ENCODE measurements around the gene OR56B4.
"Not testable (repeated sequence)": the region's sequence is repeated elsewhere in the genome, so short reads cannot be mapped to it uniquely, and the experiment has no call there.

The OR56B4 gene, protein sequence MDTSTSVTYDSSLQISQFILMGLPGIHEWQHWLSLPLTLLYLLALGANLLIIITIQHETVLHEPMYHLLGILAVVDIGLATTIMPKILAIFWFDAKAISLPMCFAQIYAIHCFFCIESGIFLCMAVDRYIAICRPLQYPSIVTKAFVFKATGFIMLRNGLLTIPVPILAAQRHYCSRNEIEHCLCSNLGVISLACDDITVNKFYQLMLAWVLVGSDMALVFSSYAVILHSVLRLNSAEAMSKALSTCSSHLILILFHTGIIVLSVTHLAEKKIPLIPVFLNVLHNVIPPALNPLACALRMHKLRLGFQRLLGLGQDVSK

GRCh38 chr11:6107384-6107783 lies at the start of gene OR56B4:
Gene OR56B4 (plus strand): TSS chr11:6107684. CDS start chr11:6107779, 95 bp downstream.
- not testable (repeated sequence) for DNase-seq

- DNase-seq: no peak
These were observed 46.0 kb upstream of the OR56B4 start for GRCh38 chr11:6061475-6061874.

DNA sequence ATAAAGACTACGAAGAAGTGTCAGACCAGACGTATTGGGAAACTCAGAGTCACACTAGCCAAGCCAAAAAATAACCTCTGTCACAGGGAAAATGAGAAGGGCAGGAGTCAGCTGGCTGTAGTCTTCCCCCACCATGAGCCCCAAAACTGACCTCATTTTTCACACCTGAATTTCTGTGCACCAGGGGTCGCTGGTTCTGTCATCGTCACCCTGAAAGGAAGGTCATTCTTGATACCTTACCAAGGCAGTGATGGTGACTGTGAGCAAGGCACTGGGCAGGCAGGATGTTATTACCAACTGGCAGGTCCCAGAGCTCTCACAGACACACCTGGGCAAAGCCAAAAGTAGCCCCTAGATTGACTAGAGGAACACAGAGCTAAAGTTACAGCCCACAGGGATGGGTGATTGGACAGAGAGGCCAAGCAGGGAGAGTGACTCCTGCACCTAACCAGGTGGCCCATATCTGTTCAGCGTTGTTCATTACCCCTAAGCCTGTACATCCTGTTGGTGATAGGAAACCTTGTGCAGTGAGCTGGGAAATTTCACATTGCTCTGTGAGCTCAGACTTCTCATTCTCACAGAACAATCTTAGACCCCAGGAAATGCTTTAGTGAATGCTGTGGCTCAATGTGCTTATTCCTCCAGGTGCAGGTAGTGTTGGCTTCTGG lies 44.7 kb upstream of the OR56B4 start:
- DNase-seq: no peak

DNA sequence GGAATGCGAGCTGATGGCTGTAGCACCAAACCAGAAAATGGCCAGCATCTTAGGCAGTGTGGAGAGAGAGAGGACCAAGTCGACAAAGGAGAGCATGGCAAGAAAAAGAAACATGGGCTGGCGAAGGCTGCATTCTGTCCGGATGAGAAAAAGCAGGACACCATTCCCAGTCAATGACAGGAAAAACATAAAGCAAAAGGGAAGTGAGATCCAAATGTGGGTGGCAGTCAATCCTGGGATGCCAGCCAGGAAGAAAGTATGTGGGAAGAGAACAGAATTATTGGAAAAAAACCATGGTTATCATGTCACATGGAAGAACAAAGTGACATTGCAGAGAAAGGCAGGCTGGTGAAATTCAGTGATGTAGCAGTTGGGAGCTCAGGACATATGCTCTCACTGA lies 40.0 kb upstream of the OR56B4 start:
- DNase-seq: no peak

DNA sequence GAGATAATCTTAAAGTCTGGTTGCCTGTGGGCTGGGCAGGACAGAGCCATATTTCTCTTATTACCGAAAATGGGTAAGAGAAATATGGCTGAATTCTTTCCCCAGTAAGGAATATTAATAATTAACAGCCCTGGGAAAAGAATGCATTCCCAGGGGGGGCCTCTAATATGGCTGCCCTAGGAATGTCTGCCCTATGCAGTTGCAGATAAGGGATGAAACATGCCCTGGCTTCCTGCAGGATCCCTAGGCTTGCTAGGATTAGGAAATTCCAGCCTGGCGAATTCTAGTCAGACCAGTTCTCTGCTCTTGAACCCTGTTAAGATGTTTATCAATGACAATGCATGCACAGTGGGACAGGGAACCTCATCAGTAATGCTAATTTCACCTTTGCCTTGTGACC lies 31.0 kb upstream of the OR56B4 start:
- DNase-seq: not testable (repeated sequence)

DNA sequence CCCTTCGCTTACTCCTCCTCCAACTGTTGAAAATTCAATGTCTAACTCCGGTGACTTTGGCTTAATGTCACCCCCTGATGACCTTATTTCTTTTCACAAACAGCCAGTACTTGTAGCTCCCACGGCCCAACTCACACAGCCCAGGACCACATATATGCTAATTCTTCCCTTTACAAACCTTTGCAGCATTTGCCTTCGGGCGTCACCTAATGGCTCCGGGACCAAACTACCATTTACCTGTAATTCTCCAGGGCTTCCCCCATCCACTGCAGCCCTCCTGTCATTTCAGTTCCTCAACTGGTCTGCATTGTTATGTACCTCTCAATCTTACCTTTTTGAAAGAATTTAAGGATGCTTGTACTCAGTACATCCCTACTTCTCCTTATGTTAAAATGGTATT lies 29.8 kb upstream of the OR56B4 start:
- DNase-seq: no peak

- no peak for DNase-seq
These were observed 28.0 kb upstream of the OR56B4 start for GRCh38 chr11:6079463-6079862.

DNA sequence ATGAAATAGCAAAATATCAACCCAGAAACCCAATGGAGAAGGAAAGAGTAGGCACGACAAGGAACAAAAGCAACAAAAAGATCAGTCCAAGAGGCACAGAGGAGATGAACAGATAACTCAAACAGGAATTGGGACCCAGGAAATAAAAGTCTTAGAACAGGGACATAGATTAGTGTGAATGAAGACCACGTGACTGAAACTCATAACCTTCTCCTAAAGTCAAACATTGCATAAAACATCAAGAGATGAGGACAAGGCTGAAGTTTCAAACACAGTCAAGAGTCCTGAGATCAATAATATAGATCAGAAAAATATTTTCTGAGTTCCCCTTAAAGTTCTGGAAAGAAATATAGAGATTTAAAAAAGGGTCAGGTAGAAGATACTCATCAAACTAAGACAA lies 24.4 kb upstream of the OR56B4 start:
- DNase-seq: no peak

GRCh38 chr11:6084587-6084986 lies 22.9 kb upstream of the OR56B4 start:
- no peak for DNase-seq

DNA sequence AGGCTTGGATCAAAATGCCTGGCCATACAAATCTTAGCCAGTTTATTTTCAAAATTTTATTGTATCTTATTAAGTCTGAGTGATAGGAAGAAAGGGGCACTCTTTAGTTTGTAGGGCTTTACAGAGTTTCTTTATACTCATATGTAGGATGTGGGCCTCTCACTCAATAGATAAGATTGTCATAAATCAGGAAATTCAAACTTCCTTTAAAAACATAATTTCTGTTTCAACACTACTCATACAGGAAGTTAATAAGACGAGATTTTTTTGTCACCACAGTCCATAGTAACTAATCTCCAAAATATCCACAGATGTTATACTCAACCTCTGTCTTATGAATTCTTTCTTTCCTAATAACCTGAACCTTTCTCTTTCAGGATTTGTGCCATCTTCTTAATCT lies 13.3 kb upstream of the OR56B4 start:
- no peak for DNase-seq

DNA sequence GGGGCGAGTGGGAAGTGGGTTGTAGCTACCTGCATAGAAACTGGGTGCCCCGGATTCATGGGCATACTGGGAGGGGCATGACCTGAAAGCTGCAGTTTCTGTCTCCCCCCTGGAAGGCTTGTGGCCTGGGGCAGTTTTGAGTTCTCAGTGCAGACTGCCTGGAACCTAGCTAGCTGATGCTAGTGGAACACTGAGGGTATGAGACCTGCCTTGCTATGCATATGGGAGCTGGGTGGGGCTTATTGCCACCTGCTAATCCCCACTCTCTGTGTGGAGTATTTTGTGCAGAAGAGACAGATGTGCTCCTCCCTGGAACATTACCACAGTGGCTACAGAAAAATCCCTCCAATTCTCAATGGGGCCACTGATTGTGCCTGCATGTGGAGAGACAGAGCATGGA lies 11.7 kb upstream of the OR56B4 start:
- DNase-seq: no peak

- no peak for DNase-seq
These were observed 11.1 kb upstream of the OR56B4 start for GRCh38 chr11:6096417-6096816.

DNA sequence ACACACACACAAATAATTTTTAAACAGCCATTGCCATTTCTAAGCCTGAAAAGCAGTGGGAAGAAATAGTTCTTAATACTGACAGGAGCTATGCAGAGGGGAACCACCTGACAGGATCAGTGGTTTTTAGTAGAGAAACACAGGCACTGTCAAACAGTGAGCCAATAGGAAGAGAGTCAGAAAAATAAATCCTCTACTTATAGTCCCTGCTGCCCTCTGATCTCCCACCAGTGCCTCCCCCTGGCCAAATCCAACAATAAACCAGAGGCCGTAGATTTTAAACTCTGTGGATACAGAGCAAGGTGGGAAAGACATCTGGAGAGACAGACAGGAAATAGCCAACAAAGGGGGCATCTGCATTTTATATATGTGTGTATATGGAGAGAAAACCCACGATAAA lies 7.9 kb upstream of the OR56B4 start:
- no peak for DNase-seq

DNA sequence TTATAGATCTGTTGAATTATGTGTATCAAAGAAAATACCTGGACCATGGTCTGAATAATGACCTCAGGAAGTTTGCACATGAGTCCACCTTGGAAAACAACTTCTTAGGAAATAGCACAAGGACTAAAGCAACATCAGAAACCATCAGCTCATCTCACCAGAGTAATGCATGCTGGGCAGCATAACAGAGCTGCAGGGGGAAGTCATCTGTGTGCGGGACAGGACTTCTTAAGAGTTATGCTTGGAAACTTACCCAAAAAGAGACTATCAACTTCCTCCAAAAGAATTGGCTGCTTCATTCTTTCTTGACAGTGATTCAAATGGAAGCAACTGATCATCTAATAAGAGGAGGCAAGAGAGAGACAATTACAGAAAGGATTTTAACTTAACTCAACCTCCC lies 2.5 kb downstream of the OR56B4 start:
- DNase-seq: no peak

GRCh38 chr11:6111673-6112072 lies 4.2 kb downstream of the OR56B4 start:
- no peak for DNase-seq

DNA sequence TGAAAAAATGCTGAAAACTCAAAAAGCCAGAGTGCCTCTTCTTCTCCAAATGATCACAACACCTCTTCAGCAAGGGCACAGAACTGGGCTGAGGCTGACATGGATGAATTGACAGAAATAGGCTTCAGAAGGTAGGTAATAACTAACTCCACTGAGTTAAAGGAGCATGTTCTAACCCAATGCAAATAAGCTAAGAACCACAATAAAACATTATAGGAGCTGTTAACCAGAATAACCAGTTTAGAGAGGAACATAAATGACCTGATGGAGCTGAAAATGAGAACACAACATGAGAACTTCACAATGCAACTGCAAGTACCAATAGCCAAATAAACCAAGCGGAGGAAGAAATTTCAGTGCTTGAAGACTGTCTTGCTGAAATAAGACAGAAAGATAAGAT lies 9.2 kb downstream of the OR56B4 start:
- no peak for DNase-seq

DNA sequence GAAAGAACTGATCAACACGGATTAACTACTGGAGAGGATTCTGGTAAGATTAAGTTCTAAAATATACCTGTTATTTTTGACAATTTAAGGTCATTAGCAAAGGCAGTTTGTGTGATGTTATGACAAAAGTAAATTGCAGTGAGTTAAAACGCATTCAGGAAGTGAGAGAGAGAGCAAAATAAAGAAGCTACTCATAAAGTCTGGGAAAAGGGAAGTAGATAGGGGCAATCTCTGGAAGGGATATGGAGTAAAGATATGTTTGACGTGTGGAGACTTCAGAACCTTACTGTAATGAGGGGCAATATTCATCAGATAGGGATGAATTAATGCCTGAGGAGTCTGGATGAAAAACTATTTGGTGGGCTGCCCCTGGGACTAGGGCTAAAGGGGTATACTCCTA lies 16.8 kb downstream of the OR56B4 start:
- DNase-seq: no peak

- no peak for DNase-seq
These were observed 20.4 kb downstream of the OR56B4 start for GRCh38 chr11:6127881-6128280.

GRCh38 chr11:6129011-6129410 lies 21.5 kb downstream of the OR56B4 start:
- no peak for DNase-seq

DNA sequence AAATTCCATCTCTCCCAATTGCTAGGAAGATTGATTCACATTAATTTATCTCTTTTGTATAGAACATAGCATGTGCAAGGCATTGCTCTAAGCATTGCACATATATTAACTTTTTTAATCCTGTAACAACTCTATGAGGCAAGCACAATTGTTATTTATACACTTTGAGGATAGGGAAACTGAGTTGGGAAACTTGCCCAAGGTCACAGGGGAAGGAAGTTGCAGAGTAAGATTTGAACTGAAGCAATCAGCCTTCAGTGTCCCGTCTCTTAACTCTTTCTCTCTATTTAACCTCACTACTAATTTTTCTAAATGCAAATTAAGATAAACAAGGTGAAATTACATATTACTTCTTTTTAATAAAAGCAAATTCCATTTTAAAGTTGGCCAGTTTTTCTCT lies 22.2 kb downstream of the OR56B4 start:
- no peak for DNase-seq

DNA sequence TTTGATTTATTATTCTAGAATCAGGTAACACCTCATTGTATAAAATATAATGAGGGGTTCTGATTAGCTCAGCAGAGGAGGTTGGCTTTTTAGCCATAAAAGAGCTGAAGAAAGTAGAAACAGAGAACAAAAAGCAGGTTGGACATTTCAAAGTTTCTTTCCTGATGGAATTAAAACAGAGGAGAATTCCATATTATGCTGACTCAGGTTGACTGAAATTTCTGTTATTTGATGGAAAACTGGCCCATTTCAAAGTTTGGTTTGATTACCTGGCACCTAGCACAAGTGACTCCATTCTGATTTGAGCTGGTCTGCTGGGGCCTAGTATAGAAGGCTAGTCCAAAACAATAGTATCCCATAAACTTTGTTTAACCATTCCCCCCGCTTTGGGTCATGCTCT lies 24.9 kb downstream of the OR56B4 start:
- no peak for DNase-seq

- not testable (repeated sequence) for DNase-seq
These were observed 28.5 kb downstream of the OR56B4 start for GRCh38 chr11:6135936-6136335.

- no peak for DNase-seq
These were observed 35.5 kb downstream of the OR56B4 start for GRCh38 chr11:6142936-6143335.

DNA sequence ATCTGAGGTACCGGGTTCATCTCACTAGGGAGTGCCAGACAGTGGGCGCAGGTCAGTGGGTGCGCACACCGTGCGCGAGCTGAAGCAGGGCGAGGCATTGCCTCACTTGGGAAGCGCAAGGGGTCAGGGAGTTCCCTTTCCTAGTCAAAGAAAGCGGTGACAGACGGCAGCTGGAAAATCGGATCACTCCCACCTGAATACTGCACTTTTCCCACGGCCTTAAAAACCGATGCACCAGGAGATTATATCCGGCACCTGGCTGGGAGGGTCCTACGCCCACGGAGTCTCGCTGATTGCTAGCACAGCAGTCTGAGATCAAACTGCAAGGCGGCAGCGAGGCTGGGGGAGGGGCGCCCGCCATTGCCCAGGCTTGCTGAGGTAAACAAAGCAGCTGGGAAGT lies 36.3 kb downstream of the OR56B4 start:
- not testable (repeated sequence) for DNase-seq

DNA sequence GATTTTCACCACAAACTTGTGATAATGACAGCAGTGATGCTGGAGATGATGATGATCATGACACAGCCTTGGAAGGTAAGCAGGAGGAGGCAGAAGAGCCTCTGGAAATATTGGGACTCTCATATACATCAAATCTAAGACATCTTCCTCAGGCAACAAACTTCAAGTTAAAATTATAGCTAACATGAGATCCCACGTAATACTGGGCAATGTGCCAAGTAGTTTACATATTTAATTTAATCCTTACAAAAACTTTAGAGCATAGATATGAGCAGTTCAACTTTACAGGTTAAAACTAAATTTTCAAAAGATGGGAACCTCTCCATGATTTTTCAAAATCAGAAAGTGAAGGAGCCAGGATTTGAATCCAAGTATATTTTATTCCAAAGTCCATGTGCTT lies 43.6 kb downstream of the OR56B4 start:
- no peak for DNase-seq

Measured in CD4-positive, alpha-beta T cell treated with Interleukin-17A for 4 hours (primary cell).